ENCODE data around the gene BICRA.

DNA sequence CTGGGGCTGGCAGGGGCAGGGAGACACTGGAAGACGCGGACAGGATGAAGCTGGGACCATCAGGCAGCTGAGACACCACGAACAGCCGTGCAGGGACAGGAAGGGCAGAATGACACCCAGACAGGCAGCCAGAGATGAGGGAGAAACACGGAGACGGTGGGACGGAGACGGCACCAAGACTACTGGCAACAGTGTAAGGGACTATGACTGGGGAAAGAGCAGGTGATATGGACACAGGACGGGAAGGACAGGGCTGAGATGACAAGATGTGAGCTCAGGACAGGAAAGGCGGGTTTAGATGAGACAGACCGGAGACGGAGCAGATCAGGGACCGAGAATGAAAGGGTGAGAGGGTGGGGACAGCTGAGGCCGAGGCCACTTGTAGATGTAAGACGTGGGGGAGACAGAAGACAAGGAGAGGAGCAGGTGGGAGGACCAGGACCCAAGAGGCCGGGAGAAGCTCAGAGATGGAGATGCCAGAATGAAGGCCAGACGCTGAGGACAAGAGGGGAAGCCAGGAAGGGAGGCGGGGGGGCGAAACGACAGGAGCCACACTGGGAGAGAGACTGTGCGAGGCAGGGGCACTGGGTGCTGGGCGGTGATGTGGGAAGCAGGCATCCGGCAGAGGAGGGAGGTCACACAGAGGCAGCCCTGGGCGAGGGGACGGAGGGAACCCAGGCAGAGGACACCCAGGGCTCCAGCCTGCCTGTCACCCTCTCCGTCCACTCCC is 86.8 kb downstream of the BICRA start:
- TF ChIP-seq, protein P1, sequence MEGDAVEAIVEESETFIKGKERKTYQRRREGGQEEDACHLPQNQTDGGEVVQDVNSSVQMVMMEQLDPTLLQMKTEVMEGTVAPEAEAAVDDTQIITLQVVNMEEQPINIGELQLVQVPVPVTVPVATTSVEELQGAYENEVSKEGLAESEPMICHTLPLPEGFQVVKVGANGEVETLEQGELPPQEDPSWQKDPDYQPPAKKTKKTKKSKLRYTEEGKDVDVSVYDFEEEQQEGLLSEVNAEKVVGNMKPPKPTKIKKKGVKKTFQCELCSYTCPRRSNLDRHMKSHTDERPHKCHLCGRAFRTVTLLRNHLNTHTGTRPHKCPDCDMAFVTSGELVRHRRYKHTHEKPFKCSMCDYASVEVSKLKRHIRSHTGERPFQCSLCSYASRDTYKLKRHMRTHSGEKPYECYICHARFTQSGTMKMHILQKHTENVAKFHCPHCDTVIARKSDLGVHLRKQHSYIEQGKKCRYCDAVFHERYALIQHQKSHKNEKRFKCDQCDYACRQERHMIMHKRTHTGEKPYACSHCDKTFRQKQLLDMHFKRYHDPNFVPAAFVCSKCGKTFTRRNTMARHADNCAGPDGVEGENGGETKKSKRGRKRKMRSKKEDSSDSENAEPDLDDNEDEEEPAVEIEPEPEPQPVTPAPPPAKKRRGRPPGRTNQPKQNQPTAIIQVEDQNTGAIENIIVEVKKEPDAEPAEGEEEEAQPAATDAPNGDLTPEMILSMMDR (IDR thresholded peaks at IDR 0.05) = no peak
- no peak for TF ChIP-seq POLR2A (IDR thresholded peaks at IDR 0.05)

Measured in testis (tissue), 2 donors.